HepG2 (cell line): Measurements from ENCODE around the gene PEX10. TPM values are rescaled to one million over a fixed set of nuclear protein-coding genes. Genes with fewer than 3 reads are reported as not detected.

Experiments used
- E2F2 ChIP-seq: sonication (generic); formaldehyde crosslinking; IDR thresholded peaks from 2 replicates; pipeline ENCODE4 v1.4.0; 2020; ENCODE audit warnings: missing genetic modification reagents, borderline replicate concordance
- FOXO4 ChIP-seq: sonication (generic); formaldehyde crosslinking; conservative IDR thresholded peaks from 2 replicates; pipeline ENCODE4 v1.8.1; 2023; ENCODE audit warnings: missing genetic modification reagents
- IKZF4 ChIP-seq: sonication (generic); formaldehyde crosslinking; IDR thresholded peaks from 2 replicates; pipeline ENCODE4 v1.5.1; 2020; ENCODE audit warnings: borderline replicate concordance, mild to moderate bottlenecking, low read depth, missing genetic modification reagents; ENCODE audit errors: not compliant biosample characterization
- MYNN ChIP-seq: sonication (generic); formaldehyde crosslinking; IDR thresholded peaks from 2 replicates; pipeline ENCODE4 v1.4.0; 2020; ENCODE audit warnings: mild to moderate bottlenecking, low read depth, missing genetic modification reagents
- NFE2L1 ChIP-seq: sonication (generic); formaldehyde crosslinking; IDR thresholded peaks from 2 replicates; pipeline ENCODE4 v1.4.0; 2020; ENCODE audit warnings: missing genetic modification reagents, mild to moderate bottlenecking, borderline replicate concordance
- NFYB ChIP-seq: sonication (generic); formaldehyde crosslinking; IDR thresholded peaks from 2 replicates; pipeline ENCODE4 v1.4.0; 2020; ENCODE audit warnings: missing genetic modification reagents
- NR2F1 ChIP-seq, 2 experiments: fragments of 450-650 bp in 1 of 2; formaldehyde crosslinking in 1 of 2; IDR thresholded peaks; 2 replicates each; pipeline versions ENCODE4 v1.5.0 to v1.6.1; 2016 to 2020; ENCODE audit warnings: mild to moderate bottlenecking in 1 of 2, missing compliant biosample characterization in 1 of 2, missing genetic modification reagents in 1 of 2, moderate library complexity in 1 of 2
- PAWR ChIP-seq: sonication (generic); formaldehyde crosslinking; IDR thresholded peaks from 2 replicates; pipeline ENCODE4 v1.4.0; 2020; ENCODE audit warnings: missing genetic modification reagents, mild to moderate bottlenecking, borderline replicate concordance
- PHF8 ChIP-seq: sonication (generic); formaldehyde crosslinking; IDR thresholded peaks from 2 replicates; pipeline ENCODE4 v1.5.0; 2020; ENCODE audit warnings: missing genetic modification reagents
- PLSCR1 ChIP-seq: sonication (generic); formaldehyde crosslinking; IDR thresholded peaks from 2 replicates; pipeline ENCODE4 v1.5.0; 2020; ENCODE audit warnings: missing genetic modification reagents, mild to moderate bottlenecking, borderline replicate concordance
- RBM39 ChIP-seq: fragments of 200-400 bp; formaldehyde crosslinking; IDR thresholded peaks from one replicate; pipeline ENCODE4 v1.6.1; 2018; ENCODE audit warnings: antibody characterized with exemption, mild to moderate bottlenecking, low read depth, low read length; ENCODE audit not compliant: poor library complexity, severe bottlenecking
- SALL2 ChIP-seq: sonication (generic); formaldehyde crosslinking; IDR thresholded peaks from 2 replicates; pipeline ENCODE4 v1.8.1; 2023; ENCODE audit warnings: mild to moderate bottlenecking, missing genetic modification reagents, inconsistent platforms
- YEATS2 ChIP-seq: sonication (generic); formaldehyde crosslinking; IDR thresholded peaks from 2 replicates; pipeline ENCODE4 v1.4.0; 2020; ENCODE audit warnings: missing genetic modification reagents, borderline replicate concordance
- ZBTB2 ChIP-seq: sonication (generic); formaldehyde crosslinking; IDR thresholded peaks from 2 replicates; pipeline ENCODE4 v1.8.0; 2022; ENCODE audit warnings: low read depth, missing genetic modification reagents
- ZMAT3 ChIP-seq: sonication (generic); formaldehyde crosslinking; conservative IDR thresholded peaks from 2 replicates; pipeline ENCODE4 v1.7.0; 2021; ENCODE audit warnings: missing genetic modification reagents
- ZNF10 ChIP-seq: sonication (generic); formaldehyde crosslinking; IDR thresholded peaks from 2 replicates; pipeline ENCODE4 v1.4.0; 2020; ENCODE audit warnings: mild to moderate bottlenecking, low read depth, missing genetic modification reagents, borderline replicate concordance
- ZNF292 ChIP-seq: sonication (generic); formaldehyde crosslinking; IDR thresholded peaks from 2 replicates; pipeline ENCODE4 v1.8.1; 2022; ENCODE audit warnings: mild to moderate bottlenecking, low read depth, missing genetic modification reagents, borderline replicate concordance
- ZNF558 ChIP-seq: sonication (generic); formaldehyde crosslinking; IDR thresholded peaks from 2 replicates; pipeline ENCODE4 v1.9.0; 2022; ENCODE audit warnings: mild to moderate bottlenecking, missing genetic modification reagents, borderline replicate concordance
- ZNF614 ChIP-seq: IDR thresholded peaks from 2 replicates; pipeline ENCODE4 v1.6.1; 2018; ENCODE audit warnings: missing biosample characterization, missing genetic modification reagents, inconsistent platforms, borderline replicate concordance
- ZNF713 ChIP-seq: sonication (generic); formaldehyde crosslinking; IDR thresholded peaks from 2 replicates; pipeline ENCODE4 v1.4.0; 2020; ENCODE audit warnings: mild to moderate bottlenecking, missing genetic modification reagents
- ZNF720 ChIP-seq: sonication (generic); formaldehyde crosslinking; IDR thresholded peaks from 2 replicates; pipeline ENCODE4 v1.4.0; 2020; ENCODE audit warnings: missing genetic modification reagents
- polyA plus RNA-seq, 8 experiments: library from polyadenylated mRNA; depleted of rRNA in 3 of 8; stranded (reverse) in 7 of 8; unstranded in 1 of 8; fragments of >200 nt; fragmentation: Illumina TruSeq in 4 of 8; extraction: Trizol in 4 of 8; gene quantifications; 2 replicates each; pipeline versions ENCODE4 v1.2.1 to v1.2.3, GENCODE V29; 2011 to 2016; ENCODE audit warnings: low read depth in 4 of 8, missing spikeins in 1 of 8, mixed read lengths in 1 of 8; ENCODE audit not compliant: insufficient read depth in 1 of 8
- total RNA-seq, 5 experiments: library from RNA; depleted of rRNA; stranded (reverse); fragments of >200 nt; fragmentation: Illumina TruSeq; extraction: Trizol; gene quantifications; 2 replicates each; pipeline ENCODE4 v1.2.3, GENCODE V29; 2016; ENCODE audit warnings: low read depth in 1 of 5
- TF ChIP-seq, protein P1 (sequence below): sonication (generic); formaldehyde crosslinking; IDR thresholded peaks from 2 replicates; pipeline ENCODE4 v1.8.1; 2023; ENCODE audit warnings: missing genetic modification reagents, mild to moderate bottlenecking, borderline replicate concordance

Gene PEX10
- total and polyA plus RNA-seq, 2 of the 13 experiments (the other 11 are each of a cell fraction or from before 2014, with no cell fraction given): 16.1 to 39.6 TPM

DNA sequence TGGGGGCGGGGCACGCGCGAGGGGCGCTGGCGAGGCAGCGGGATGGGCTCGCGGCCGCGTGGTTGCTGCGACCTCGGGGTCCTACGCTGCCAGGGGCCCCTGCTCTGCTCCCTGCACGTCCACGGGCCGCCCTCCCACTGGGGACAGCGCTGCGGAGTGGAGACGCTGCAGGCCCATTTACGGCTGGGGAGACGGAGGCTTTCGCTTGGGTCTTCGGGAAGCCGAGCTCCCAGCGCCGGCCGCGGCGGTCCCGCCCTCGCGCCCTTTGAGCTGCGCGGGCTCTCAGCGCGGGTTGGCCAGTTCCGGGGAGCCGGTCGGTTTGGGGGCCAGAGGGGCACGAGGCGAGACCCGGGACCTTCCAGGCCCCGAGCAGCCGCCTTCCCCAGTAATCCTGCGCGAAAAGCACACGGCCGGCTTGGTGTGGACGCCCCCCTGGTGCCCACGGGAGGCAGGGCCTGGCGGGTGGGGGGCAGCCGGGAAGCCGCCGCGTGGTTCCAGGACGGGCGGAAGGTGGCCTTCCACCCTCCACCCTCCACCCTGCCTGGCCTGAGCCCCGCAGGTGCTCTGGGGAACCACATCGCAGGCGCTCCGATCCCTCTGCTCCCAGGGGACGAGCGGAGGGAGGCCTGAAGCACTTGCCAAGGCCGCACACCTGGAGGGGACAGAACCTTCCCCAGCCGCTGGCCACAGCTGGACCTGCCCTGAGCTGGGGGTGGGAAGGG is 570 bp upstream of the PEX10 start (continued):
- TF ChIP-seq FOXO4 (CRISPR knock-in tag) (no peak), IKZF4 (CRISPR knock-in tag) (peak; percentile 65), NFE2L1 (CRISPR knock-in tag) (no peak; the same call in 1 of the 2 replicates), PAWR (no peak), NR2F1 (CRISPR knock-in tag; IDR thresholded peaks at IDR 0.05) (no peak), ZNF10 (CRISPR knock-in tag) (no peak), NFYB (CRISPR knock-in tag) (peak; percentile 43), RBM39 (peak; percentile 60), MYNN (CRISPR knock-in tag) (no peak), YEATS2 (0 out of 2 replicates have a peak, but pooled peaks have one; percentile 33), ZBTB2 (CRISPR knock-in tag) (peak; percentile 6; the same call in 1 of the 2 replicates), PHF8 (CRISPR knock-in tag) (peak; percentile 63), PLSCR1 (CRISPR knock-in tag) (peak; percentile 73; the same call in 1 of the 2 replicates), ZNF292 (CRISPR knock-in tag) (no peak), SALL2 (peak; percentile 93; the same call in 1 of the 2 replicates), ZMAT3 (CRISPR knock-in tag) (no peak; the same call in 1 of the 2 replicates), ZNF720 (no peak), ZNF713 (CRISPR knock-in tag) (no peak), E2F2 (CRISPR knock-in tag) (peak; percentile 60; the same call in 1 of the 2 replicates), ZNF558 (peak; percentile 84), ZNF614 (CRISPR knock-in tag) (no peak)
- TF ChIP-seq, protein P1, sequence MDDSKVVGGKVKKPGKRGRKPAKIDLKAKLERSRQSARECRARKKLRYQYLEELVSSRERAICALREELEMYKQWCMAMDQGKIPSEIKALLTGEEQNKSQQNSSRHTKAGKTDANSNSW (CRISPR knock-in tag): no peak; the same call in none of the 2 replicates
